Neural cell (in vitro differentiated cells): ENCODE data around the gene DRAM1. TPM values are rescaled to one million over a fixed set of nuclear protein-coding genes. Genes with fewer than 3 reads are reported as not detected.

Experiments
- H2AFZ ChIP-seq: fragments of 200-600, 300-800 bp; sonication (generic), shearing (Covaris generic); 2 replicates; pipeline ENCODE4 v1.6.0; 2014; ENCODE audit warnings: low read depth, mild to moderate bottlenecking, antibody characterized with exemption, low read length, moderate library complexity
- H3F3A ChIP-seq: fragments of 200-600 bp; shearing (Covaris generic); 2 replicates; pipeline ENCODE4 v1.6.1; 2016; ENCODE audit warnings: mild to moderate bottlenecking, moderate library complexity, mixed read lengths, antibody characterized with exemption, low read length; ENCODE audit not compliant: insufficient read depth, poor library complexity, severe bottlenecking
- H3K27ac ChIP-seq: fragments of 200-600, 300-800 bp; sonication (generic), shearing (Covaris generic); 2 replicates; pipeline ENCODE4 v1.5.1; 2014; ENCODE audit warnings: mild to moderate bottlenecking, low read length, moderate library complexity
- H3K27me3 ChIP-seq: fragments of 300-800, 200-600 bp; sonication (generic), shearing (Covaris generic); 2 replicates; pipeline ENCODE4 v1.6.0; 2014; ENCODE audit warnings: mild to moderate bottlenecking, low read depth, low read length, moderate library complexity; ENCODE audit not compliant: insufficient read depth
- H3K36me3 ChIP-seq: fragments of 300-800, 200-600 bp; sonication (generic), shearing (Covaris generic); 2 replicates; pipeline ENCODE4 v1.5.1; 2014; ENCODE audit warnings: mild to moderate bottlenecking, antibody characterized with exemption, low read length, moderate library complexity; ENCODE audit not compliant: insufficient read depth
- H3K4me2 ChIP-seq: fragments of 300-800, 200-600 bp; sonication (generic), shearing (Covaris generic); 2 replicates; pipeline ENCODE4 v1.6.0; 2014; ENCODE audit warnings: mild to moderate bottlenecking, low read length
- H3K4me3 ChIP-seq: fragments of 300-800, 200-600 bp; sonication (generic), shearing (Covaris generic); 2 replicates; pipeline ENCODE4 v1.5.1; 2014; ENCODE audit warnings: mild to moderate bottlenecking, low read length, moderate library complexity
- H3K79me2 ChIP-seq: fragments of 200-600 bp; shearing (Covaris generic); replicated peaks from 2 replicates; pipeline ENCODE4 v1.6.0; 2014; ENCODE audit warnings: mild to moderate bottlenecking, low read length, moderate library complexity; ENCODE audit not compliant: insufficient read depth
- H3K9ac ChIP-seq: fragments of 300-800, 200-600 bp; sonication (generic), shearing (Covaris generic); 2 replicates; pipeline ENCODE4 v1.6.1; 2016; ENCODE audit warnings: mild to moderate bottlenecking, low read length, mixed read lengths
- H3K9me2 ChIP-seq: fragments of 200-600 bp; shearing (Covaris generic); 2 replicates; pipeline ENCODE4 v1.6.1; 2016; ENCODE audit warnings: mild to moderate bottlenecking, low read length, mixed read lengths; ENCODE audit not compliant: insufficient read depth
- H3K9me3 ChIP-seq: fragments of 200-600, 300-800 bp; sonication (generic), shearing (Covaris generic); 2 replicates; pipeline ENCODE4 v1.6.1; 2016; ENCODE audit warnings: mild to moderate bottlenecking, mixed run types, low read length, moderate library complexity, mixed read lengths
- H4K20me1 ChIP-seq: fragments of 200-600 bp; shearing (Covaris generic); 2 replicates; pipeline ENCODE4 v1.6.1; 2016; ENCODE audit warnings: mild to moderate bottlenecking, mixed run types; ENCODE audit not compliant: insufficient read depth
- CTCF ChIP-seq: fragments of 450-650 bp; IDR thresholded peaks from 2 replicates; pipeline ENCODE4 v1.5.1; 2014; ENCODE audit warnings: antibody characterized with exemption, mild to moderate bottlenecking, moderate library complexity; ENCODE audit not compliant: poor library complexity, severe bottlenecking
- EP300 ChIP-seq: fragments of 450-650 bp; conservative IDR thresholded peaks from 2 replicates; pipeline ENCODE4 v1.6.1; 2014; ENCODE audit warnings: antibody characterized with exemption, mild to moderate bottlenecking, moderate library complexity; ENCODE audit not compliant: poor library complexity, severe bottlenecking
- EZH2 ChIP-seq: fragments of 200-600, 300-800 bp; shearing (Covaris generic), sonication (generic); IDR thresholded peaks from 2 replicates; pipeline ENCODE4 v1.6.1; 2014; ENCODE audit warnings: antibody characterized with exemption, low read length, borderline replicate concordance, mild to moderate bottlenecking; ENCODE audit not compliant: insufficient read depth, poor library complexity, severe bottlenecking
- MXI1 ChIP-seq: fragments of 450-650 bp; conservative IDR thresholded peaks from 2 replicates; pipeline ENCODE4 v1.6.1; 2014; ENCODE audit warnings: antibody characterized with exemption, mild to moderate bottlenecking; ENCODE audit not compliant: poor library complexity, severe bottlenecking
- POLR2AphosphoS5 ChIP-seq: IDR thresholded peaks from 2 replicates; pipeline ENCODE4 v1.6.1; 2012
- RAD21 ChIP-seq: fragments of 450-650 bp; conservative IDR thresholded peaks from 2 replicates; pipeline ENCODE4 v1.6.1; 2014; ENCODE audit warnings: antibody characterized with exemption, mild to moderate bottlenecking, moderate library complexity
- REST ChIP-seq: IDR thresholded peaks from 2 replicates; pipeline ENCODE4 v1.6.1; 2012; ENCODE audit warnings: borderline replicate concordance
- SMC3 ChIP-seq: fragments of 450-650 bp; conservative IDR thresholded peaks from 2 replicates; pipeline ENCODE4 v1.6.1; 2014; ENCODE audit warnings: antibody characterized with exemption, mild to moderate bottlenecking, moderate library complexity; ENCODE audit not compliant: poor library complexity
- TAF1 ChIP-seq: IDR thresholded peaks from 2 replicates; pipeline ENCODE4 v1.6.1; 2012; ENCODE audit warnings: low read depth
- polyA plus RNA-seq: library from polyadenylated mRNA; depleted of rRNA; stranded (reverse); fragments of >200 nt; gene quantifications from 2 replicates; pipeline ENCODE4 v1.2.3, GENCODE V29; 2014

DRAM1 gene
- polyA plus RNA-seq, 1 donor from 2014 or later: 0.17 TPM

- Histone ChIP-seq H3K4me3 (no peak overlapping the region), H3K79me2 (no peaks in the 10 kb centered on the region), H2AFZ (no peak overlapping the region), H3K36me3 (no peaks in the 10 kb centered on the region), H3F3A (no peaks in the 10 kb centered on the region), H3K9me3 (no peaks in the 10 kb centered on the region), H4K20me1 (no peaks in the 10 kb centered on the region), H3K9ac (no peak overlapping the region), H3K27ac (no peak overlapping the region), H3K27me3 (no peaks in the 10 kb centered on the region), H3K9me2 (no peaks in the 10 kb centered on the region), H3K4me2 (no peak overlapping the region)
- no peak for TF ChIP-seq EP300
- no peak for TF ChIP-seq POLR2AphosphoS5
- no peak for TF ChIP-seq CTCF
- no peak for TF ChIP-seq TAF1
- no peak for TF ChIP-seq SMC3
- TF ChIP-seq EZH2: no peak
- TF ChIP-seq RAD21: no peak
- TF ChIP-seq MXI1: no peak
- no peak for TF ChIP-seq REST
Observed at GRCh38 chr12:101889211-101889752, 11.9 kb downstream of the DRAM1 start.

- Histone ChIP-seq H3K36me3 (no peaks in the 10 kb centered on the region), H3K9me3 (no peaks in the 10 kb centered on the region), H3K79me2 (no peaks in the 10 kb centered on the region), H3F3A (no peaks in the 10 kb centered on the region), H3K4me2 (no peak overlapping the region), H4K20me1 (no peaks in the 10 kb centered on the region), H2AFZ (no peak overlapping the region), H3K4me3 (no peak overlapping the region), H3K27me3 (no peaks in the 10 kb centered on the region), H3K9ac (no peak overlapping the region), H3K9me2 (no peaks in the 10 kb centered on the region), H3K27ac (no peak overlapping the region)
- no peak for TF ChIP-seq MXI1
- TF ChIP-seq EZH2: no peak
- no peak for TF ChIP-seq TAF1
Observed at GRCh38 chr12:101891462-101891971, 14.1 kb downstream of the DRAM1 start.
